ENCODE data around the gene C16orf86. TPM values are rescaled to one million over a fixed set of nuclear protein-coding genes. Genes with fewer than 3 reads are reported as not detected.

The C16orf86 gene
- total RNA-seq, 1 experiment from 2014 or later = 0.79 TPM

DNA sequence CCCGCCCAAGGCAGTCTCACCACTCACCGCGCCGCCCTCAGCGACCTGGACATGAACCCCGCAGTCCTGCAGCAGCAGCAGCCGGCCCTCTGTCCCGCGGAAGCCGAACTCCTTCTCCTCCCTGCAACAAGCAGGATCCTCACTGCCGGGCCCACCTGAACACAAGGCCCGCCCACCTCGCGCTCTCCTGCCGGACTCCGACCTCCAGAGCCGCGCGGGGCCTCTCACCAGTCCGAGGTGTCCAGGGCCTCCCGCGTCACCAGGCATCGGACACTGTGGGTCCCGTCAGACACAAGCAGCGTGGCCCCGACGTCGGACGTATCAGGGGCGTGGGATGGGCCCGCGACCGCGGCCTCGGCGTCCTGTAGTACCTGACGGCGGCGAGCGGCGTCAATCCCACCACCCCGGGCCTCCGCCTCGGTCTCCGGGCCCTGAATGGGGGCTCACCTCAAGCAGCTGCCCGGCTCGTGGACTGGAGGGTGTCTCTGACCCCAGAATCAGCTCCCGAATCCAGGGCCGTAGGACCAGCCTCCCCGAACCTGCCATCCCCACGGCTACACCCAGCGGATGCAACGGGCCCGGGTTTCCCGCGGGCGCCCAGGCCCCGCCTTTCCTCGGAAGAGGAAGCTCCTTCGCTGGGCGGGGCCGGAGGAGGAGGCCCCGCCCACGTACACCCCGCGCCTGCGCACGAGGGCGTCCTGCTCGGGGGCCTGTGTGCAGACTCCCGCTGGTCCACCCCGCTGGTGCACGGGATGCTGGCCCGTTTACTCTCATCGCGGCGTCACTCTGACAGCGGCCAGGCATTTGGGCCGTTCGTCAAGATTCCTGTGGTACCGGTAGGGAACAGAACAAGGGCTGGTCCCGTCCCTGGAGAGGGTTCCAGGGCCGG, 6.7 kb upstream of the C16orf86 start, which contains the start of gene ACD:
Gene ACD, minus strand, starts transcription at position 586 of the 889 bp plus-strand sequence. Its CDS starts 40 bp downstream, at position 546.
- Histone ChIP-seq H3K4me2 (ENCODE audit: low read length) (peak within 1 kb of the TSS; percentile 94), H3K36me3 (ENCODE audit: control insufficient read depth in 1 of 2, insufficient read depth in 2 of 2, low read length in 2 of 2) (peaks cover 0 to 6% of the 10 kb centered on the region in 2 experiments; a peak in 1 of 4 replicates), H3K4me1 (ENCODE audit: control insufficient read depth in 1 of 2, insufficient read depth in 2 of 2, low read length in 2 of 2) (peaks cover 3 to 27% of the 10 kb centered on the region in 2 experiments; a peak in 3 of 4 replicates), H3K27ac (ENCODE audit: low read depth, low read length) (peak within 1 kb of the TSS; percentile 87), H2AFZ (ENCODE audit: low read depth, low read length, poor library complexity, severe bottlenecking) (no peak within 1 kb of the TSS), H3K79me2 (ENCODE audit: insufficient read depth, low read length) (peaks cover 19% of the 10 kb centered on the region; the same call in 1 of the 2 replicates), H3K9me3 (ENCODE audit: control insufficient read depth in 1 of 2, insufficient read depth in 1 of 2, low read depth in 1 of 2, low read length in 2 of 2) (no peaks in the 10 kb centered on the region), H3K4me3 (replicated peaks in 1 of 2; ENCODE audit: low read depth in 1 of 2, low read length in 2 of 2) (peak within 1 kb of the TSS; percentile 87 to 90), H3K27me3 (ENCODE audit: insufficient read depth, low read length) (no peaks in the 10 kb centered on the region), H3K9me2 (ENCODE audit: insufficient read depth) (no peaks in the 10 kb centered on the region), H4K20me1 (ENCODE audit: insufficient read depth) (no peaks in the 10 kb centered on the region), H3K9ac (ENCODE audit: low read length) (peak within 1 kb of the TSS; percentile 78)
- POLR2A ChIA-PET = interaction anchor here (0.8 to 1.0 kb wide), 5 partner anchors 12 to 185 kb away, joined by 3 to 5 read pairs (median 3); partner anchors contain the start of gene CTCF
- ATAC-seq (peak; percentile 70), DNase-seq (ENCODE audit: low read depth, low spot score) (peak; percentile 79)
- TF ChIP-seq ELF1 (IDR thresholded peaks at IDR 0.05; ENCODE audit: borderline replicate concordance, low read depth) (no peak), CEBPB (IDR thresholded peaks at IDR 0.05; ENCODE audit: low read depth) (no peak), ZFX (IDR thresholded peaks at IDR 0.05) (peak; percentile 93), POLR2A (IDR thresholded peaks at IDR 0.05; ENCODE audit: borderline replicate concordance, extremely low read depth, insufficient read depth, insufficient read length) (peak; percentile 85), POLR2AphosphoS5 (IDR thresholded peaks at IDR 0.05; ENCODE audit: low read depth, low read length) (peak; percentile 85), EZH2 (IDR thresholded peaks at IDR 0.05) (no peak), ZNF274 (IDR thresholded peaks at IDR 0.05; ENCODE audit: low read depth, low read length) (no peak)
- TF ChIP-seq, protein P1, sequence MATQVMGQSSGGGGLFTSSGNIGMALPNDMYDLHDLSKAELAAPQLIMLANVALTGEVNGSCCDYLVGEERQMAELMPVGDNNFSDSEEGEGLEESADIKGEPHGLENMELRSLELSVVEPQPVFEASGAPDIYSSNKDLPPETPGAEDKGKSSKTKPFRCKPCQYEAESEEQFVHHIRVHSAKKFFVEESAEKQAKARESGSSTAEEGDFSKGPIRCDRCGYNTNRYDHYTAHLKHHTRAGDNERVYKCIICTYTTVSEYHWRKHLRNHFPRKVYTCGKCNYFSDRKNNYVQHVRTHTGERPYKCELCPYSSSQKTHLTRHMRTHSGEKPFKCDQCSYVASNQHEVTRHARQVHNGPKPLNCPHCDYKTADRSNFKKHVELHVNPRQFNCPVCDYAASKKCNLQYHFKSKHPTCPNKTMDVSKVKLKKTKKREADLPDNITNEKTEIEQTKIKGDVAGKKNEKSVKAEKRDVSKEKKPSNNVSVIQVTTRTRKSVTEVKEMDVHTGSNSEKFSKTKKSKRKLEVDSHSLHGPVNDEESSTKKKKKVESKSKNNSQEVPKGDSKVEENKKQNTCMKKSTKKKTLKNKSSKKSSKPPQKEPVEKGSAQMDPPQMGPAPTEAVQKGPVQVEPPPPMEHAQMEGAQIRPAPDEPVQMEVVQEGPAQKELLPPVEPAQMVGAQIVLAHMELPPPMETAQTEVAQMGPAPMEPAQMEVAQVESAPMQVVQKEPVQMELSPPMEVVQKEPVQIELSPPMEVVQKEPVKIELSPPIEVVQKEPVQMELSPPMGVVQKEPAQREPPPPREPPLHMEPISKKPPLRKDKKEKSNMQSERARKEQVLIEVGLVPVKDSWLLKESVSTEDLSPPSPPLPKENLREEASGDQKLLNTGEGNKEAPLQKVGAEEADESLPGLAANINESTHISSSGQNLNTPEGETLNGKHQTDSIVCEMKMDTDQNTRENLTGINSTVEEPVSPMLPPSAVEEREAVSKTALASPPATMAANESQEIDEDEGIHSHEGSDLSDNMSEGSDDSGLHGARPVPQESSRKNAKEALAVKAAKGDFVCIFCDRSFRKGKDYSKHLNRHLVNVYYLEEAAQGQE (IDR thresholded peaks at IDR 0.05; ENCODE audit: low read depth) = no peak
- TF ChIP-seq, protein P2, sequence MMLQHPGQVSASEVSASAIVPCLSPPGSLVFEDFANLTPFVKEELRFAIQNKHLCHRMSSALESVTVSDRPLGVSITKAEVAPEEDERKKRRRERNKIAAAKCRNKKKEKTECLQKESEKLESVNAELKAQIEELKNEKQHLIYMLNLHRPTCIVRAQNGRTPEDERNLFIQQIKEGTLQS (IDR thresholded peaks at IDR 0.05) = no peak
- CTCF ChIA-PET = interaction anchor here (0.6 to 1.5 kb wide), 8 partner anchors 12 to 604 kb away, joined by 3 to 23 read pairs (median 4); partner anchors contain the start of gene SLC7A6
- TSS peak; percentile 77 for BruUV-seq (replicated peaks)
- RAD21 ChIA-PET (ENCODE audit: low non-redundant PET in 1 of 2, low total read pairs in 2 of 2, uncharacterized antibody in 2 of 2, unreplicated experiment in 2 of 2) = interaction anchor here in 1 of 2 experiments (0.6 kb wide), 1 partner anchor 126 kb away, joined by 3 read pairs; no protein-coding TSS in a partner anchor
- intact Hi-C loops (cut with micrococcal nuclease) = loop anchor here (10.0 kb wide), 1 partner anchor 705 kb away; no protein-coding TSS in a partner anchor

Data from HCT116 (cell line).